ENCODE results near the gene PTPRD. TPM values are rescaled to one million over a fixed set of nuclear protein-coding genes. Genes with fewer than 3 reads are reported as not detected.

PTPRD gene
- total RNA-seq, 4 donors from 2014 or later: 19.6 to 78.9 (median 45.6) TPM

DNA sequence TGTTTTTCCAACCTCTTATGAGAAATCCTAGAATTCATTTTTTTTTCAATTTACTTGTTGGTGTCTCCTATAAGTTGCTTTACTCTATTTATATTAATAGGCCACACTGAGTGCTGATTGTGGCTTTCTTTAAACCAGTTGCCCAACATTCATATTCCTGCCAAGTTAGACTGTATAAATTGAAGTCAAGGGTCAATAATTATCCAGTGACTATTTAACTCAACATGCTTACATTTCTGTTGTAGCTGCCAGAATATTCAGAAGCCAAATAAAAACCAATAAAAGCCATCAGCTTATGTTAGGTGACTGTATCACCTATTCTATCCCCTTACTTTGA lies 169.0 kb downstream of the PTPRD start:
- Histone ChIP-seq H3K9me3 (no peaks in the 10 kb centered on the region), H3K36me3 (no peaks in the 10 kb centered on the region), H3K27me3 (no peaks in the 10 kb centered on the region), H3K4me1 (peaks cover 0 to 6% of the 10 kb centered on the region in 2 donors), H3K4me3 (replicated peaks in 1 of 3) (no peak overlapping the region), H3K27ac (no peak overlapping the region)
- no peak for DNase-seq
- TF ChIP-seq CTCF (IDR thresholded peaks at IDR 0.05) (no peak), POLR2A (IDR thresholded peaks at IDR 0.05) (no peak)
- intact Hi-C loops (cut with DNase I): no loop called here

DNA sequence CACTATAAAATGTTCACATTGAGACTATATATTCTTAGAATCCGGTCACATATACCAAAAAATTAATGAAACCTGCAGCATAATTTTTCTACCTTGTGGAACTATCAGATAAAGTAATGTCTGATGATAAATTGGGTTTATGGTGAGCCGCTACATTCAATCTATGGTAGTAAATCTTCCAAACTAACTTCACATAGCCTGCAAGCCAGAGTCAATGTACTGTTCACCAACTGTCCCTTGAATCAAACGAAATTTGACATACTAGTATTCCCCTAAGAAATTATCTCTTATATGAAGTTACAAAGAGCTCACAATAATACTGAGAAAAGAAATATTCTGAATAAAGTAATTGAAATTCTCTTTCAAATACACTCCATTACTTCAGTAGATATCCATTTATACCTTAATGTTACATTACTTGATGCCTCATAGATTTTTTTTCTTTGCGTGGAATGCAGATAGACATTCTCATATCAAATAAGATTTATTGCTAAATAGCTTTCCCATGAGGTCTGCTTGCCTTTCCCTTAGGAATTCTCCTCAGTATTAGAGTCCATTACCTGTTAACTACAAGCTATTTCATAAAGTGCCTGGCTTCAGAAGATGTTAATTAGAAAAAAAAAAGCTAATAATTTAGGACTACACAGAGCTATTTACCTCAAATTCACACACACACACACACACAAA lies 169.5 kb downstream of the PTPRD start:
- WGBS, 2 donors: 87 to 90% methylated on average over 4 of the region's 4 CpGs
- no peak for DNase-seq
- no peak overlapping the region for H3K4me3 ChIP-seq (replicated peaks in 1 of 3)
- TF ChIP-seq POLR2A (IDR thresholded peaks at IDR 0.05): no peak
- TF ChIP-seq CTCF (IDR thresholded peaks at IDR 0.05): no peak
- H3K4me1 ChIP-seq: peaks cover 0 to 6% of the 10 kb centered on the region in 2 donors
- no peak overlapping the region for H3K27ac ChIP-seq
- no peaks in the 10 kb centered on the region for H3K36me3 ChIP-seq
- no peaks in the 10 kb centered on the region for H3K27me3 ChIP-seq
- H3K9me3 ChIP-seq: no peaks in the 10 kb centered on the region
- intact Hi-C loops (cut with DNase I): no loop called here

GRCh38 chr9:10438955-10439354 lies 173.8 kb downstream of the PTPRD start:
- TF ChIP-seq POLR2A (IDR thresholded peaks at IDR 0.05) (no peak), CTCF (IDR thresholded peaks at IDR 0.05) (no peak)
- H3K4me3 ChIP-seq (replicated peaks in 1 of 3): no peak overlapping the region
- 70 to 76% methylated on average over 7 of the region's 7 CpGs for WGBS, 2 donors
- no peak overlapping the region for H3K27ac ChIP-seq
- no peaks in the 10 kb centered on the region for H3K4me1 ChIP-seq
- no peaks in the 10 kb centered on the region for H3K27me3 ChIP-seq
- no peaks in the 10 kb centered on the region for H3K9me3 ChIP-seq
- DNase-seq: no peak
- H3K36me3 ChIP-seq: no peaks in the 10 kb centered on the region
- intact Hi-C loops (cut with DNase I): no loop called here

DNA sequence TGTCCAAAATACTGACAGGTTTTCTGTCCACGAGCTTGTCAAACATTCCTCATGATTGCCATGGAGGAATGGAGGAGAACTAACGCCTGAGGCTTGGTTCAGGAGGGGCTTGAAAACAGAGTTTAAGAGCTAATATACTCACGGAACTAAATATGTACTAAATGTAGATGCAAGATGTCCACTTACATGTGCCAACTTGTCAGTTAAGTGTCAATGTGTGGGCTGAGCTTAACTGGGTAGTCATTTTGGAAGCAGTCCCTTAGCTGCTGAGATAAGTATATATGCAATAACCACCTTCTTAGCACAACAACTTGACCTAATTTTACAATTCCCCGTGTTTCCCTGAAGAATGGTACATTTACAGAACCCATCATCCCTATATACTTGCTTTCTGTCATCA lies 176.0 kb downstream of the PTPRD start:
- intact Hi-C loops (cut with DNase I): no loop called here
- 78 to 81% methylated on average over 4 of the region's 4 CpGs for WGBS, 2 donors
- Histone ChIP-seq H3K27ac (no peak overlapping the region), H3K27me3 (no peaks in the 10 kb centered on the region), H3K9me3 (no peaks in the 10 kb centered on the region), H3K4me3 (replicated peaks in 1 of 3) (no peak overlapping the region), H3K36me3 (no peaks in the 10 kb centered on the region), H3K4me1 (no peaks in the 10 kb centered on the region)
- TF ChIP-seq CTCF (IDR thresholded peaks at IDR 0.05) (no peak), POLR2A (IDR thresholded peaks at IDR 0.05) (no peak)
- no peak for DNase-seq

- intact Hi-C loops (cut with DNase I): no loop called here
- Histone ChIP-seq H3K4me3 (replicated peaks in 1 of 3) (no peak overlapping the region), H3K36me3 (no peaks in the 10 kb centered on the region), H3K27ac (no peak overlapping the region), H3K9me3 (no peaks in the 10 kb centered on the region), H3K27me3 (no peaks in the 10 kb centered on the region), H3K4me1 (no peaks in the 10 kb centered on the region)
- no peak for TF ChIP-seq CTCF (IDR thresholded peaks at IDR 0.05)
- no peak for TF ChIP-seq POLR2A (IDR thresholded peaks at IDR 0.05)
- DNase-seq: no peak
- WGBS, 2 donors: 93 to 96% methylated on average over 1 of the region's 1 CpG
Observed at GRCh38 chr9:10434412-10434811, 178.4 kb downstream of the PTPRD start.

All from thyroid gland (tissue), 4 donors.